Spleen (tissue), 7 donors: ENCODE results near the gene ELMO3.

Experiments
- POLR2AphosphoS5 ChIP-seq, 3 donors: sonication (generic); formaldehyde crosslinking; IDR thresholded peaks; one replicate each; pipeline ENCODE4 v1.5.1; 2017; ENCODE audit warnings: antibody characterized with exemption in 3 of 3
- TF ChIP-seq, protein P1 (sequence below), 11 experiments: fragments of 200-600 bp in 7 of 11; fragments of 450-650 bp in 4 of 11; sonication (generic) in 4 of 11; IDR thresholded peaks in 8 of 11; conservative IDR thresholded peaks in 3 of 11; 1 replicate in 7 of 11; 2 replicates in 4 of 11; pipeline versions ENCODE4 v1.4.0 to v1.8.0; 2016 to 2021; ENCODE audit warnings: antibody characterized with exemption in 11 of 11, inconsistent platforms in 4 of 11, mild to moderate bottlenecking in 1 of 11
- donor health status: DM: no; HTN: no; CAD: no; lungs with moderate emphysema.
- donor health status: DM: no; HTN: no; CAD: no.
- donor health status: DM: no; HTN: no; CAD: no.

- TF ChIP-seq, protein P1, sequence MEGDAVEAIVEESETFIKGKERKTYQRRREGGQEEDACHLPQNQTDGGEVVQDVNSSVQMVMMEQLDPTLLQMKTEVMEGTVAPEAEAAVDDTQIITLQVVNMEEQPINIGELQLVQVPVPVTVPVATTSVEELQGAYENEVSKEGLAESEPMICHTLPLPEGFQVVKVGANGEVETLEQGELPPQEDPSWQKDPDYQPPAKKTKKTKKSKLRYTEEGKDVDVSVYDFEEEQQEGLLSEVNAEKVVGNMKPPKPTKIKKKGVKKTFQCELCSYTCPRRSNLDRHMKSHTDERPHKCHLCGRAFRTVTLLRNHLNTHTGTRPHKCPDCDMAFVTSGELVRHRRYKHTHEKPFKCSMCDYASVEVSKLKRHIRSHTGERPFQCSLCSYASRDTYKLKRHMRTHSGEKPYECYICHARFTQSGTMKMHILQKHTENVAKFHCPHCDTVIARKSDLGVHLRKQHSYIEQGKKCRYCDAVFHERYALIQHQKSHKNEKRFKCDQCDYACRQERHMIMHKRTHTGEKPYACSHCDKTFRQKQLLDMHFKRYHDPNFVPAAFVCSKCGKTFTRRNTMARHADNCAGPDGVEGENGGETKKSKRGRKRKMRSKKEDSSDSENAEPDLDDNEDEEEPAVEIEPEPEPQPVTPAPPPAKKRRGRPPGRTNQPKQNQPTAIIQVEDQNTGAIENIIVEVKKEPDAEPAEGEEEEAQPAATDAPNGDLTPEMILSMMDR (IDR thresholded peaks at IDR 0.05 in 8 of 11, conservative IDR thresholded peaks at IDR 0.05 in 3 of 11): no peak
- TF ChIP-seq POLR2AphosphoS5 (IDR thresholded peaks at IDR 0.05): no peak
Observed at GRCh38 chr16:67184453-67184994, 14.4 kb upstream of the ELMO3 start.
